Stimulated activated CD4-positive, alpha-beta T cell treated with anti-CD3 and anti-CD28 coated beads, Interleukin-15, amount 100 ng/mL, for 48 hours (primary cell): ENCODE results near the gene MYMX.

Experiments
- DNase-seq, 2 donors: peaks; one replicate each; pipeline ENCODE4 v3.0.0-alpha.2; 2020; ENCODE audit warnings: low read depth in 2 of 2

MYMX gene

GRCh38 chr6:44250718-44251123, 34.0 kb downstream of the MYMX start:
- DNase-seq, result no peak

GRCh38 chr6:44251576-44252524, 35.1 kb downstream of the MYMX start:
- no peak for DNase-seq

- DNase-seq, result peak in 1 of 2 donors; percentile 68
Measured at GRCh38 chr6:44253307-44254101, 36.8 kb downstream of the MYMX start.

GRCh38 chr6:44254191-44255104, 37.7 kb downstream of the MYMX start:
- DNase-seq, result no peak

- no peak for DNase-seq
Measured at GRCh38 chr6:44255105-44255808, 38.5 kb downstream of the MYMX start.

GRCh38 chr6:44255871-44256774, 39.4 kb downstream of the MYMX start:
- DNase-seq, result no peak

- DNase-seq, result no peak
Measured at GRCh38 chr6:44256775-44257024, 40.0 kb downstream of the MYMX start.

- DNase-seq, result no peak
Measured at GRCh38 chr6:44257025-44257752, 40.5 kb downstream of the MYMX start, which contains the start of gene SLC35B2. SLC35B2 (minus strand) TSS chr6:44257528; CDS start chr6:44257410, 118 bp downstream.

- no peak for DNase-seq
Measured at GRCh38 chr6:44257753-44258324, 41.1 kb downstream of the MYMX start.

- no peak for DNase-seq
Measured at GRCh38 chr6:44258325-44258863, 41.7 kb downstream of the MYMX start.

GRCh38 chr6:44258921-44259320, 42.2 kb downstream of the MYMX start:
- DNase-seq, result no peak

- no peak for DNase-seq
Measured at GRCh38 chr6:44260011-44260410, 43.3 kb downstream of the MYMX start.

GRCh38 chr6:44260451-44261297, 43.9 kb downstream of the MYMX start:
- no peak for DNase-seq

- no peak for DNase-seq
Measured at GRCh38 chr6:44261581-44261980, 44.9 kb downstream of the MYMX start.

GRCh38 chr6:44262467-44263353, 46.0 kb downstream of the MYMX start:
- DNase-seq, result no peak

- no peak for DNase-seq
Measured at GRCh38 chr6:44263354-44264100, 46.8 kb downstream of the MYMX start.
